ENCODE data around the gene ZBED1. TPM values are rescaled to one million over a fixed set of nuclear protein-coding genes. Genes with fewer than 3 reads are reported as not detected.
"Not testable (repeated sequence)": the region's sequence is repeated elsewhere in the genome, so short reads cannot be mapped to it uniquely, and the experiment has no call there.

Gene ZBED1
- polyA plus RNA-seq, 3 donors, result 35.8 to 53.6 (median 44.4) TPM

- no peak for DNase-seq
Observed at GRCh38 chrX:2501559-2502102, 855 bp upstream of the ZBED1 start.

- no peak for DNase-seq
Observed at GRCh38 chrX:2500091-2500802, 529 bp downstream of the ZBED1 start.

GRCh38 chrX:2499507-2499906 lies 1.3 kb downstream of the ZBED1 start:
- no peak for DNase-seq

- peak; percentile 40 for DNase-seq
Observed at GRCh38 chrX:2498781-2499302, 1.9 kb downstream of the ZBED1 start.

- DNase-seq, result no peak
Observed at GRCh38 chrX:2497961-2498780, 2.6 kb downstream of the ZBED1 start.

GRCh38 chrX:2495595-2495994 lies 5.2 kb downstream of the ZBED1 start:
- no peak for DNase-seq

- DNase-seq, result no peak
Observed at GRCh38 chrX:2492531-2493218, 8.1 kb downstream of the ZBED1 start.

GRCh38 chrX:2490634-2491033 lies 10.1 kb downstream of the ZBED1 start:
- no peak for DNase-seq

GRCh38 chrX:2489446-2490445 lies 11.0 kb downstream of the ZBED1 start:
- no peak for DNase-seq

- no peak for DNase-seq
Observed at GRCh38 chrX:2488621-2489285, 12.0 kb downstream of the ZBED1 start.

- DNase-seq, result no peak
Observed at GRCh38 chrX:2487366-2487765, 13.4 kb downstream of the ZBED1 start.

GRCh38 chrX:2486476-2487133 lies 14.2 kb downstream of the ZBED1 start:
- no peak for DNase-seq

- no peak for DNase-seq
Observed at GRCh38 chrX:2485789-2486345, 14.9 kb downstream of the ZBED1 start.

GRCh38 chrX:2484721-2485648 lies 15.8 kb downstream of the ZBED1 start:
- DNase-seq, result no peak

GRCh38 chrX:2484256-2484655 lies 16.5 kb downstream of the ZBED1 start:
- DNase-seq, result no peak

GRCh38 chrX:2483398-2484060 lies 17.2 kb downstream of the ZBED1 start:
- no peak for DNase-seq

- not testable (repeated sequence) for DNase-seq
Observed at GRCh38 chrX:2481597-2481996, 19.2 kb downstream of the ZBED1 start.

- DNase-seq, result not testable (repeated sequence)
Observed at GRCh38 chrX:2479982-2480381, 20.8 kb downstream of the ZBED1 start.

Measured in renal pelvis (tissue), 4 donors.